PC-3 (cell line): ENCODE measurements around the gene RHEBL1. TPM values are rescaled to one million over a fixed set of nuclear protein-coding genes. Genes with fewer than 3 reads are reported as not detected.

Experiments
- ATAC-seq: fragments of 200-7000 bp; cut with Tn5 transposase; 2 replicates; pipeline ENCODE4 v1.9.1; 2020; ENCODE audit warnings: mild to moderate bottlenecking, moderate library complexity
- BruUV-seq: library from RNA; stranded (reverse); fragments of 400-500 nt; replicated peaks from 2 replicates; lab custom pipeline; 2021; lab: Mats Ljungman, UMichigan
- CTCF ChIA-PET: fragments of 300-600 bp; sonication (Branson Sonifier 250); formaldehyde crosslinking; loops from one replicate; lab custom pipeline; 2022; ENCODE audit warnings: antibody characterized with exemption; lab: Charles Lee
- POLR2A ChIA-PET: fragments of 300-600 bp; sonication (Branson Sonifier 250); formaldehyde crosslinking; loops from one replicate; lab custom pipeline; 2022; ENCODE audit warnings: antibody characterized with exemption; ENCODE audit not compliant: unreplicated experiment; lab: Charles Lee
- DNase-seq: peaks from one replicate; pipeline ENCODE4 v3.0.0-alpha.2; 2015
- H2AFZ ChIP-seq: fragments of 300-600 bp; sonication (generic); 2 replicates; pipeline ENCODE4 v1.6.0; 2016; ENCODE audit warnings: antibody characterized with exemption, low read length
- H3F3A ChIP-seq: fragments of 300-600 bp; sonication (generic); one replicate; pipeline ENCODE4 v1.6.0; 2017; ENCODE audit warnings: antibody characterized with exemption, low read length, control low read depth, mild to moderate bottlenecking; ENCODE audit not compliant: unreplicated experiment
- H3K27ac ChIP-seq: fragments of 300-600 bp; sonication (generic); 2 replicates; pipeline ENCODE4 v1.5.1; 2016; ENCODE audit warnings: mild to moderate bottlenecking, low read length
- H3K27me3 ChIP-seq: fragments of 300-600 bp; sonication (generic); 2 replicates; pipeline ENCODE4 v1.6.1; 2016; ENCODE audit warnings: low read length, mixed read lengths
- H3K36me3 ChIP-seq: fragments of 300-600 bp; sonication (generic); 2 replicates; pipeline ENCODE4 v1.6.1; 2016; ENCODE audit warnings: low read depth, mixed run types, low read length, mixed read lengths
- H3K4me1 ChIP-seq: fragments of 300-600 bp; sonication (generic); 2 replicates; pipeline ENCODE4 v1.5.1; 2016; ENCODE audit warnings: low read length; ENCODE audit not compliant: insufficient read depth
- H3K4me2 ChIP-seq: fragments of 300-600 bp; sonication (generic); 2 replicates; pipeline ENCODE4 v1.6.0; 2016; ENCODE audit warnings: low read length
- H3K4me3 ChIP-seq: fragments of 300-600 bp; sonication (generic); 2 replicates; pipeline ENCODE4 v1.5.1; 2016; ENCODE audit warnings: mild to moderate bottlenecking, low read length, mixed read lengths
- H3K79me2 ChIP-seq: fragments of 300-600 bp; sonication (generic); 2 replicates; pipeline ENCODE4 v1.6.1; 2017; ENCODE audit warnings: low read length, mixed read lengths
- H3K9ac ChIP-seq: fragments of 300-600 bp; sonication (generic); 2 replicates; pipeline ENCODE4 v1.6.0; 2016; ENCODE audit warnings: mild to moderate bottlenecking, low read length
- H3K9me2 ChIP-seq: fragments of 300-600 bp; sonication (generic); replicated peaks from 2 replicates; pipeline ENCODE4 v1.6.1; 2016; ENCODE audit warnings: mixed run types, low read length, mixed read lengths
- H3K9me3 ChIP-seq: fragments of 300-600 bp; sonication (generic); 2 replicates; pipeline ENCODE4 v1.6.1; 2016; ENCODE audit warnings: low read length, mixed read lengths
- H4K20me1 ChIP-seq: fragments of 300-600 bp; sonication (generic); 2 replicates; pipeline ENCODE4 v1.6.1; 2016; ENCODE audit warnings: low read length, mixed read lengths
- EZH2 ChIP-seq: fragments of 300-600 bp; sonication (generic); IDR thresholded peaks from one replicate; pipeline ENCODE4 v1.6.1; 2017; ENCODE audit warnings: antibody characterized with exemption, mild to moderate bottlenecking, low read length; ENCODE audit not compliant: unreplicated experiment
- EZH2phosphoT487 ChIP-seq: fragments of 300-600 bp; sonication (generic); IDR thresholded peaks from 2 replicates; pipeline ENCODE4 v1.6.1; 2018; ENCODE audit warnings: mild to moderate bottlenecking, antibody characterized with exemption, low read length, borderline replicate concordance
- intact Hi-C: fragments of 100-400 bp; cut with micrococcal nuclease; formaldehyde crosslinking; loops from 2 replicates; pipeline ENCODE4 v1.9.0; 2023
- total RNA-seq: library from RNA; depleted of rRNA; stranded (reverse); fragments of >200 nt; gene quantifications from 2 replicates; pipeline ENCODE4 v1.2.3, GENCODE V29; 2014
- TF ChIP-seq, protein P1 (sequence below): fragments of 300-600 bp; sonication (generic); conservative IDR thresholded peaks from 2 replicates; pipeline ENCODE4 v1.5.1; 2017; ENCODE audit warnings: antibody characterized with exemption, low read depth, mild to moderate bottlenecking, low read length

RHEBL1 gene
- total RNA-seq, 1 experiment from 2014 or later, result 5.0 TPM

DNA sequence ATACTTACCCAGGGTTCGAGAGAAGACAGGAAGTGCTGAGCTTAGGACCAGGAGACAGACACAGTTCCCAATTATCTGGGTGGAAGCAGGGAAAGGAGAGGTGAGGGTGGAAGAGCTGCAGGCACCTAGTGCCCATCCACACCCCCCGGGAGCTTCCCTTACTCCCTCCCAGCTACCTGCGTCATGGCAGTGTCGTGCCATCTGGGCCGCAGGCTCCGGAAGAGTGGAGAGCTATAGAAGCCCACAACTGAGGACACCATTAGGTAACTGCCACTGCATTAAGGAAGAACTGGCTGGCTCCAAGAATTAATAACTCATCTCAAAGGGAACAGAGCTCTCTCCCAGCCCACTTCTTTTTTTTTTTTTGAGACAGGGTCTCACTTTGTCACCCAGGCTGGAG is 30.6 kb upstream of the RHEBL1 start:
- peaks cover 5% of the 10 kb centered on the region for H3K4me1 ChIP-seq
- H3K9me3 ChIP-seq, result no peaks in the 10 kb centered on the region
- no peak overlapping the region for H3K27ac ChIP-seq
- H3F3A ChIP-seq, result no peaks in the 10 kb centered on the region
- no peaks in the 10 kb centered on the region for H4K20me1 ChIP-seq
- no peak for ATAC-seq
- CTCF ChIA-PET, result no interaction called here
- H3K4me2 ChIP-seq, result no peak overlapping the region
- intact Hi-C loops, result no loop called here
- no peaks in the 10 kb centered on the region for H3K27me3 ChIP-seq
- no peaks in the 10 kb centered on the region for H3K9me2 ChIP-seq
- no TSS peak for BruUV-seq
- no peak overlapping the region for H2AFZ ChIP-seq
- H3K9ac ChIP-seq, result no peak overlapping the region
- no peak overlapping the region for H3K4me3 ChIP-seq
- POLR2A ChIA-PET, result no interaction called here
- no peak for DNase-seq
- no peaks in the 10 kb centered on the region for H3K79me2 ChIP-seq
- TF ChIP-seq EZH2, result no peak
- H3K36me3 ChIP-seq, result peaks cover 2% of the 10 kb centered on the region; the same call in 1 of the 2 replicates

DNA sequence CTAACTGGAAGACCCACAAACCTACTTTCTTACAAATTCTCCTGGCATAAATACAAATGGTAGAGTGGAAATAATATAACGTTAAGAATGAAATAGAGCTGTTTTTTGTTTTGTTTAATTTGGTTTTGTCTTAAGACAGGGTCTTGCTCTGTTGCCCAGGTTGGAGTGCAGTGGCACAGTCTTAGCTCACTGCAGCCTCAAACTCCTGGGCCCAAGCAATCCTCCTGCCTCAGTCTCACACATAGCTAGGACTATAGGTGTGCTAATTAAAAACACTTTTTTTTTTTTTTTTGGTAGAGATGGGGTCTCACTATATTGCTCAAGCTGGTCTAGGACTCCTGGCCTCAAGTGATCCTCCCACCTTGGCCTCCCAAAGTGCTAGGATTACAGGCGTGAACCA is 28.9 kb upstream of the RHEBL1 start:
- Histone ChIP-seq H3K79me2 (no peaks in the 10 kb centered on the region), H3K4me1 (peaks cover 8% of the 10 kb centered on the region; the same call in 1 of the 2 replicates), H3K4me3 (no peak overlapping the region), H3K9me2 (no peaks in the 10 kb centered on the region), H3K27me3 (peaks cover 8% of the 10 kb centered on the region), H2AFZ (no peak overlapping the region), H3K9me3 (no peaks in the 10 kb centered on the region), H4K20me1 (no peaks in the 10 kb centered on the region), H3F3A (no peaks in the 10 kb centered on the region), H3K9ac (no peak overlapping the region), H3K27ac (no peak overlapping the region), H3K4me2 (no peak overlapping the region), H3K36me3 (peaks cover 2% of the 10 kb centered on the region; the same call in 1 of the 2 replicates)
- POLR2A ChIA-PET, result no interaction called here
- TF ChIP-seq, protein P1, sequence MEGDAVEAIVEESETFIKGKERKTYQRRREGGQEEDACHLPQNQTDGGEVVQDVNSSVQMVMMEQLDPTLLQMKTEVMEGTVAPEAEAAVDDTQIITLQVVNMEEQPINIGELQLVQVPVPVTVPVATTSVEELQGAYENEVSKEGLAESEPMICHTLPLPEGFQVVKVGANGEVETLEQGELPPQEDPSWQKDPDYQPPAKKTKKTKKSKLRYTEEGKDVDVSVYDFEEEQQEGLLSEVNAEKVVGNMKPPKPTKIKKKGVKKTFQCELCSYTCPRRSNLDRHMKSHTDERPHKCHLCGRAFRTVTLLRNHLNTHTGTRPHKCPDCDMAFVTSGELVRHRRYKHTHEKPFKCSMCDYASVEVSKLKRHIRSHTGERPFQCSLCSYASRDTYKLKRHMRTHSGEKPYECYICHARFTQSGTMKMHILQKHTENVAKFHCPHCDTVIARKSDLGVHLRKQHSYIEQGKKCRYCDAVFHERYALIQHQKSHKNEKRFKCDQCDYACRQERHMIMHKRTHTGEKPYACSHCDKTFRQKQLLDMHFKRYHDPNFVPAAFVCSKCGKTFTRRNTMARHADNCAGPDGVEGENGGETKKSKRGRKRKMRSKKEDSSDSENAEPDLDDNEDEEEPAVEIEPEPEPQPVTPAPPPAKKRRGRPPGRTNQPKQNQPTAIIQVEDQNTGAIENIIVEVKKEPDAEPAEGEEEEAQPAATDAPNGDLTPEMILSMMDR, result no peak
- no peak for DNase-seq
- ATAC-seq, result no peak
- intact Hi-C loops, result no loop called here
- CTCF ChIA-PET, result interaction anchor here (0.5 to 1.7 kb wide), 3 partner anchors 10 to 117 kb away, joined by 4 to 13 read pairs (median 4); no protein-coding TSS in a partner anchor
- no TSS peak for BruUV-seq

DNA sequence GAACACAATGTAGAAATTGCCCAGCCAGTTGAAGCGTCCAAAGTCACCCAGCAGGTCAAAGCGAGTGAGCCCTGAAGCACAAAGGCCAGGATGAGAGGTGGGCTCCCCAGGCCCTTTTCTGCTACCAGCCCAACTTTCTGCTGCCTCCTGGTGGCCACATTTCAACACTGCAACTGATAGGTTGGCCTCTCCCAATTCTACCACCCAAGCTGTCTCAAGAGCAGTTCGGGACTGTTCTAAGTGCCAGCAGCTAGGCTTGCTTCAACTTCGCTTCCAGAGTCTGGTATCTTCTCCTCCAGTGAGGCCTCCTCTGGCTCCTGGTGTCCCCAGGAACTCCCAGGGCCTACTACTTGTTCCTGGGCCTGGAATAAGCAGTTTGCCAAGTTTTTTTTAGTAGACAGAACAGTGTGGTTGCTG is 28.3 kb upstream of the RHEBL1 start:
- peaks cover 2% of the 10 kb centered on the region; the same call in 1 of the 2 replicates for H3K36me3 ChIP-seq
- ChIA-PET POLR2A (no interaction called here), CTCF (interaction anchor here (1.2 to 1.7 kb wide), 2 partner anchors 10 to 23 kb away, joined by 4 to 13 read pairs; no protein-coding TSS in a partner anchor)
- no peak overlapping the region for H3K27ac ChIP-seq
- no peaks in the 10 kb centered on the region for H4K20me1 ChIP-seq
- H3K9ac ChIP-seq, result no peak overlapping the region
- no peaks in the 10 kb centered on the region for H3K9me3 ChIP-seq
- H3K79me2 ChIP-seq, result no peaks in the 10 kb centered on the region
- H3K4me3 ChIP-seq, result no peak overlapping the region
- no peak overlapping the region for H3K4me2 ChIP-seq
- H3K4me1 ChIP-seq, result peaks cover 9% of the 10 kb centered on the region; the same call in 1 of the 2 replicates
- H3K27me3 ChIP-seq, result peaks cover 14% of the 10 kb centered on the region
- TF ChIP-seq, protein P1, result peak; percentile 82
- TF ChIP-seq EZH2phosphoT487 (no peak), EZH2 (no peak)
- H2AFZ ChIP-seq, result no peak overlapping the region
- BruUV-seq, result no TSS peak
- ATAC-seq (no peak), DNase-seq (peak; percentile 58)
- H3K9me2 ChIP-seq, result no peaks in the 10 kb centered on the region
- no peaks in the 10 kb centered on the region for H3F3A ChIP-seq
- intact Hi-C loops, result no loop called here
